ENCODE measurements around the gene C11orf91.

DNA sequence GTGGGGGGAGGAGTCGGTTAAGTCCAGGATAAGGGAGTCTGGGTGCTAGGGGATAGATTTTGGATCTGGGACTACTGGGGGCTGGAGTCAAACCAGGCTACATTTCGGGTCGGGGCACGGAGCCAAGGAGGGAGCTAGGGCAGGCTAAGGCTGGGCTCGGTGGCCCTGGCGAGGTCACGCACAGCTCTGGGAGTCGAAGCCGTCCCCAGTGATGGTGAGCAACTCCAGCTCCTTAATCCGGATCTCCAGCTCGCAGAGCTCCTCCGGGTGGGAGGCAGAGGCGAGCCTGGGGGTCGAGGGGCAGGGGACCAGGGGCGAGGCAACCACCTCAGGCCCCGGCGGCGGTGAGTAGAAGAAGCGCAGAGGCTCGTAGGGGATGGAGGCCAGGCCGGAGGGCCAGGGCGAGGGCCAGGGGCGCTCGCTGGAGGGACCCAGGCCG is 544 bp downstream of the C11orf91 start:
- no peak for TF ChIP-seq CTCF (conservative IDR thresholded peaks at IDR 0.05 in 1 of 2, IDR thresholded peaks at IDR 0.05 in 1 of 2; ENCODE audit: low read depth in 1 of 2, low read length in 2 of 2)
- no peak for TF ChIP-seq EZH2 (IDR thresholded peaks at IDR 0.05; ENCODE audit: low read length, missing control alignments)

Data from fibroblast of lung (primary cell).